ENCODE results near the gene TMTC1. TPM values are rescaled to one million over a fixed set of nuclear protein-coding genes. Genes with fewer than 3 reads are reported as not detected.

Gene TMTC1
- total RNA-seq, 1 experiment from 2014 or later = 109 TPM

DNA sequence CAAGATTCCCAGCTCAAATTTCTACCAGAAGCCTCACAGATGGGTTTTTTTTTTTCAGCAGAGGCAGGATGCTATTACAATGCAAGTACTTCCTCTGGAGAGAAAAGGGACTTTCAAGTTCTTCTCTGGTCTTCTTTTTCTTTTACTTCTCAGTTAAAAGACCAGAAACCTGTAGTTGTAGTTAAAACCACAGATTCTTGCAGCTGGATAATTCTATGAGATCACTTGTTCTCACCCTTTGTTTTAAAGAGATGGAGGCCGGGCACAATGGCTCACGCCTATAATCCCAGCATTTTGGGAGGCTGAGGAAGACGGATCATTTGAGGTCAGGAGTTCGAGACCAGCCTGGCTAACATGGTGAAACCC is 238.7 kb downstream of the TMTC1 start:
- Mint-ChIP-seq H3K4me3 (ENCODE audit: unreplicated experiment) (no peak overlapping the region), H3K4me1 (ENCODE audit: insufficient read depth, unreplicated experiment) (no peaks in the 10 kb centered on the region), H3K27ac (ENCODE audit: low read depth, unreplicated experiment) (no peak overlapping the region), H3K36me3 (ENCODE audit: insufficient read depth, unreplicated experiment) (peaks cover 79% of the 10 kb centered on the region), H3K9me3 (ENCODE audit: unreplicated experiment) (no peaks in the 10 kb centered on the region), H3K27me3 (ENCODE audit: insufficient read depth, unreplicated experiment) (no peaks in the 10 kb centered on the region)
- ChIA-PET CTCF (no interaction called here), POLR2A (no interaction called here)
- TF ChIP-seq, protein P1, sequence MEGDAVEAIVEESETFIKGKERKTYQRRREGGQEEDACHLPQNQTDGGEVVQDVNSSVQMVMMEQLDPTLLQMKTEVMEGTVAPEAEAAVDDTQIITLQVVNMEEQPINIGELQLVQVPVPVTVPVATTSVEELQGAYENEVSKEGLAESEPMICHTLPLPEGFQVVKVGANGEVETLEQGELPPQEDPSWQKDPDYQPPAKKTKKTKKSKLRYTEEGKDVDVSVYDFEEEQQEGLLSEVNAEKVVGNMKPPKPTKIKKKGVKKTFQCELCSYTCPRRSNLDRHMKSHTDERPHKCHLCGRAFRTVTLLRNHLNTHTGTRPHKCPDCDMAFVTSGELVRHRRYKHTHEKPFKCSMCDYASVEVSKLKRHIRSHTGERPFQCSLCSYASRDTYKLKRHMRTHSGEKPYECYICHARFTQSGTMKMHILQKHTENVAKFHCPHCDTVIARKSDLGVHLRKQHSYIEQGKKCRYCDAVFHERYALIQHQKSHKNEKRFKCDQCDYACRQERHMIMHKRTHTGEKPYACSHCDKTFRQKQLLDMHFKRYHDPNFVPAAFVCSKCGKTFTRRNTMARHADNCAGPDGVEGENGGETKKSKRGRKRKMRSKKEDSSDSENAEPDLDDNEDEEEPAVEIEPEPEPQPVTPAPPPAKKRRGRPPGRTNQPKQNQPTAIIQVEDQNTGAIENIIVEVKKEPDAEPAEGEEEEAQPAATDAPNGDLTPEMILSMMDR (IDR thresholded peaks at IDR 0.05; ENCODE audit: unreplicated experiment) = no peak
- BruUV-seq (replicated peaks) = no TSS peak
- intact Hi-C loops (cut with micrococcal nuclease) = no loop called here
- DNase-seq (ENCODE audit: unreplicated experiment) = no peak

DNA sequence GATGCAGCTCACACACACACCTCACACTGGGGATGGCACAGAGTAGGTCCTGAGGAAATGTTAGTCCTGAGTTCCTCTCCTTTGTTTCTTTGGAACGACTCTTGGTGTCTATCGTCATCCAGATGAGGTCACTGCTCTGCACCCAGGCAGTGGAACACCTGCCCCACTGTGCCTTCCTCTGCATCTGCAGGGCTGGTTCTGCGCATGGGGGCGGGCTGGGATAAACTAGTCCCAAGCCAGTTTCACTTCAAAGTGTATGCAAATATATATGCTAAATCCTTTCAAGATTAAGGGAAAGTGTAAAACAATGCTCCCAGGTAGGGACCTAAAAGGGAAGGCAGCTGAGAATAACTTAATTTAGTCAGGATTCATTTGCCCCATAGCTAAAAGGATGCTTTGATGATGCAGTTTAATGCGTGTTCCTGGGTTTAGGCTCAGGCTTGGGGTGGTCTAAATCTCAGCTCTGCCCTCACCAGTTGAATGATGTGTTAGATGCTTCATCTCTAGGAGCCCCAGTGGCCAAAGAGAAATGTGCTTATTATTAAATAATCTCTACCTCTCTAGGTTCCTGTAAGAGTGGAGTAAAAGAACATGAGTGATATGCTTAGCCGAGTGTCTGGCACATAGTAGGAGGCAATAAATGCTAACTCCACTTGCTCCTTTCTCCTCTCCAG is 239.2 kb downstream of the TMTC1 start:
- no peak for DNase-seq (ENCODE audit: unreplicated experiment)
- ChIA-PET CTCF (no interaction called here), POLR2A (no interaction called here)
- TF ChIP-seq, protein P1 (IDR thresholded peaks at IDR 0.05; ENCODE audit: unreplicated experiment) = no peak
- peaks cover 81% of the 10 kb centered on the region for H3K36me3 Mint-ChIP-seq (ENCODE audit: insufficient read depth, unreplicated experiment)
- BruUV-seq (replicated peaks) = no TSS peak
- H3K4me3 Mint-ChIP-seq (ENCODE audit: unreplicated experiment) = no peak overlapping the region
- no peak overlapping the region for H3K27ac Mint-ChIP-seq (ENCODE audit: low read depth, unreplicated experiment)
- no peaks in the 10 kb centered on the region for H3K9me3 Mint-ChIP-seq (ENCODE audit: unreplicated experiment)
- no peaks in the 10 kb centered on the region for H3K27me3 Mint-ChIP-seq (ENCODE audit: insufficient read depth, unreplicated experiment)
- intact Hi-C loops (cut with micrococcal nuclease) = no loop called here
- no peaks in the 10 kb centered on the region for H3K4me1 Mint-ChIP-seq (ENCODE audit: insufficient read depth, unreplicated experiment)

DNA sequence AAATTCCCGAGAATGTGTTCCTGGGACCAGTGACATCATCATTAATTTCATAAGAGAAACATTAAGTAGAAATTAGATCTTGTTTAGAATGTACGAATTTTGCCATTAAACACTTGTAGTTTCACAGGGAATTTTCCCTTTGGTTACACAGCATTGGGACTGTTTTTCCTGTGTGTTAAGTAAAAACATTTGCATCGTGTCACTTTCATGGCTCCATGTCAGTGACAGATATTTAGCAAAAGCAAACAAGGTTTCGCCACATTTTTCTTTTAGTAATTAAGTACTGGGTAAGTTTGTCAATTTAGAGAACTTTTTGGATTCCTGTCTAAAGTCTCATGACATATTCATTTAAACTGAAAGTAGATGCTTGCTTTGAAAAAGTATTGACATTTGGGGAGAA is 240.7 kb downstream of the TMTC1 start:
- TF ChIP-seq, protein P1 (IDR thresholded peaks at IDR 0.05; ENCODE audit: unreplicated experiment) = no peak
- no peak overlapping the region for H3K4me3 Mint-ChIP-seq (ENCODE audit: unreplicated experiment)
- no peak for DNase-seq (ENCODE audit: unreplicated experiment)
- no TSS peak for BruUV-seq (replicated peaks)
- POLR2A ChIA-PET = interaction anchor here (0.5 to 1.1 kb wide), 3 partner anchors 11 to 701 kb away, joined by 3 to 5 read pairs (median 4); no protein-coding TSS in a partner anchor
- peaks cover 79% of the 10 kb centered on the region for H3K36me3 Mint-ChIP-seq (ENCODE audit: insufficient read depth, unreplicated experiment)
- CTCF ChIA-PET = interaction anchor here (0.6 to 0.9 kb wide), 4 partner anchors 9 to 1303 kb away, joined by 3 to 4 read pairs (median 3); no protein-coding TSS in a partner anchor
- H3K27me3 Mint-ChIP-seq (ENCODE audit: insufficient read depth, unreplicated experiment) = no peaks in the 10 kb centered on the region
- H3K9me3 Mint-ChIP-seq (ENCODE audit: unreplicated experiment) = no peaks in the 10 kb centered on the region
- no peaks in the 10 kb centered on the region for H3K4me1 Mint-ChIP-seq (ENCODE audit: insufficient read depth, unreplicated experiment)
- intact Hi-C loops (cut with micrococcal nuclease) = no loop called here
- no peak overlapping the region for H3K27ac Mint-ChIP-seq (ENCODE audit: low read depth, unreplicated experiment)

DNA sequence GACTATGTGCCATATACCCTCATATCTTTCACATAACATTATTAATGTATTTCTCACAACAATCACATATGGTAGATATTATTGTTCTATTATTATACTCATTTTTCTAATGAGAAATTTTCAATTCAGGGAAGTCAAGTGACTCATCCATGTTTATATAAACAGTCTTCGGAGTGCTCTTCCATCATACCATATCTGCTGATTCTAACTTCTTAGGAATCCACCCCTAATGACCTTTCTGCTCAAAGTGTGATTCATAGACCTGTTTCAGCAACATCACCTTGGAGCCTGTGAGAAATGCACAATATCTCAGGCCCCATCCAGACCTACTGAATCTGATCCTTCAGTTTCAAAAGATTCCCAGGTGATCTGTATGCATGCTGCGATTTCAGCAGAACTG is 246.4 kb downstream of the TMTC1 start:
- Mint-ChIP-seq H3K4me3 (ENCODE audit: unreplicated experiment) (no peak overlapping the region), H3K27me3 (ENCODE audit: insufficient read depth, unreplicated experiment) (no peaks in the 10 kb centered on the region), H3K27ac (ENCODE audit: low read depth, unreplicated experiment) (no peak overlapping the region), H3K4me1 (ENCODE audit: insufficient read depth, unreplicated experiment) (peaks cover 5% of the 10 kb centered on the region), H3K9me3 (ENCODE audit: unreplicated experiment) (no peaks in the 10 kb centered on the region), H3K36me3 (ENCODE audit: insufficient read depth, unreplicated experiment) (peaks cover 68% of the 10 kb centered on the region)
- peak; percentile 63 for DNase-seq (ENCODE audit: unreplicated experiment)
- CTCF ChIA-PET = interaction anchor here (1.0 kb wide), 1 partner anchor 1270 kb away, joined by 3 read pairs; no protein-coding TSS in a partner anchor
- POLR2A ChIA-PET = interaction anchor here (0.7 to 1.0 kb wide), 3 partner anchors 10 to 89 kb away, joined by 3 read pairs; no protein-coding TSS in a partner anchor
- intact Hi-C loops (cut with micrococcal nuclease) = no loop called here
- no TSS peak for BruUV-seq (replicated peaks)
- TF ChIP-seq, protein P1 (IDR thresholded peaks at IDR 0.05; ENCODE audit: unreplicated experiment) = no peak

All from MCF 10A (cell line).